ENCODE results near the gene NCL.

DNA sequence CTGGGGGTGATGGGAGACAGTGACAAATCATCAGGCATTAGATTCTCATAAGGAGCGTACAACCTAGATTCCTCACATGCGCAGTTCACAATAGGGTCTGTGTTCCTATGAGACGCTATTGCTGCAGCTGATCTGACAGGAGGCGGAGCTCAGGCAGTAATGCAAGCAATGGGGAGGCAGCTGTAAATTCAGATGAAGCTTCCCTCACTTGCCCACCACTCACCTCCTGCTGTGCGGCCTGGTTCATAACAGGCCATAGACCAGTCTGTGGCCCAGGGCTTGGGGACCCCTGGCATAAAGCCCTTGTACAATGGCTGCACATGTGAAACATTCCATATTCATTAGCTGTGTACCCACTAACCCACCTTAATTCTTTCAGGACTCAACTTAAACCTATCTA is 47.9 kb upstream of the NCL start:
- TF ChIP-seq YY1 (IDR thresholded peaks at IDR 0.05) (no peak), NR2F2 (IDR thresholded peaks at IDR 0.05) (no peak), EGR1 (IDR thresholded peaks at IDR 0.05; ENCODE audit: low read depth in 2 of 2) (no peak), JUND (IDR thresholded peaks at IDR 0.05) (no peak)
- TF ChIP-seq, protein P1, sequence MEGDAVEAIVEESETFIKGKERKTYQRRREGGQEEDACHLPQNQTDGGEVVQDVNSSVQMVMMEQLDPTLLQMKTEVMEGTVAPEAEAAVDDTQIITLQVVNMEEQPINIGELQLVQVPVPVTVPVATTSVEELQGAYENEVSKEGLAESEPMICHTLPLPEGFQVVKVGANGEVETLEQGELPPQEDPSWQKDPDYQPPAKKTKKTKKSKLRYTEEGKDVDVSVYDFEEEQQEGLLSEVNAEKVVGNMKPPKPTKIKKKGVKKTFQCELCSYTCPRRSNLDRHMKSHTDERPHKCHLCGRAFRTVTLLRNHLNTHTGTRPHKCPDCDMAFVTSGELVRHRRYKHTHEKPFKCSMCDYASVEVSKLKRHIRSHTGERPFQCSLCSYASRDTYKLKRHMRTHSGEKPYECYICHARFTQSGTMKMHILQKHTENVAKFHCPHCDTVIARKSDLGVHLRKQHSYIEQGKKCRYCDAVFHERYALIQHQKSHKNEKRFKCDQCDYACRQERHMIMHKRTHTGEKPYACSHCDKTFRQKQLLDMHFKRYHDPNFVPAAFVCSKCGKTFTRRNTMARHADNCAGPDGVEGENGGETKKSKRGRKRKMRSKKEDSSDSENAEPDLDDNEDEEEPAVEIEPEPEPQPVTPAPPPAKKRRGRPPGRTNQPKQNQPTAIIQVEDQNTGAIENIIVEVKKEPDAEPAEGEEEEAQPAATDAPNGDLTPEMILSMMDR (IDR thresholded peaks at IDR 0.05; ENCODE audit: low read depth, low read length, missing input control) = no peak

All from liver (tissue), 3 donors.